Liver (tissue), 9 donors: ENCODE data around the gene NR3C1. TPM values are rescaled to one million over a fixed set of nuclear protein-coding genes. Genes with fewer than 3 reads are reported as not detected.

ENCODE experiments used
- DNase-seq: peaks from one replicate; pipeline ENCODE4 v3.0.0-alpha.2; 2017; ENCODE audit warnings: low spot score
- H3K27ac ChIP-seq, 2 donors: one replicate each; pipeline ENCODE4 v1.7.0; 2013; ENCODE audit warnings: inconsistent platforms in 2 of 2, low read length in 2 of 2, control low read depth in 1 of 2, low read depth in 1 of 2, mild to moderate bottlenecking in 1 of 2
- H3K27me3 ChIP-seq, 4 donors: one replicate each; pipeline versions ENCODE4 v1.6.1 to v1.7.0; 2013; ENCODE audit warnings: low read length in 3 of 4, inconsistent platforms in 1 of 4, mild to moderate bottlenecking in 1 of 4, moderate library complexity in 1 of 4; ENCODE audit not compliant: control insufficient read depth in 4 of 4, insufficient read depth in 4 of 4
- H3K36me3 ChIP-seq, 4 donors: one replicate each; pipeline versions ENCODE4 v1.6.1 to v1.7.0; 2013; ENCODE audit warnings: low read length in 3 of 4, mild to moderate bottlenecking in 3 of 4, low read depth in 1 of 4, moderate library complexity in 1 of 4; ENCODE audit not compliant: control insufficient read depth in 4 of 4, insufficient read depth in 3 of 4
- H3K4me1 ChIP-seq, 4 donors: one replicate each; pipeline versions ENCODE4 v1.6.1 to v1.7.0; 2013; ENCODE audit warnings: low read length in 3 of 4, mild to moderate bottlenecking in 3 of 4, moderate library complexity in 1 of 4; ENCODE audit not compliant: control insufficient read depth in 4 of 4, insufficient read depth in 4 of 4
- H3K4me3 ChIP-seq, 3 donors: one replicate each; pipeline versions ENCODE4 v1.6.1 to v1.7.0; 2013; ENCODE audit warnings: low read length in 3 of 3, control low read depth in 1 of 3, low read depth in 1 of 3, mild to moderate bottlenecking in 1 of 3
- H3K9ac ChIP-seq, 2 donors: one replicate each; pipeline ENCODE4 v1.7.0; 2013; ENCODE audit warnings: low read length in 2 of 2, mild to moderate bottlenecking in 2 of 2, moderate library complexity in 2 of 2, control low read depth in 1 of 2, low read depth in 1 of 2
- H3K9me3 ChIP-seq, 4 donors: one replicate each; pipeline versions ENCODE4 v1.6.1 to v1.7.0; 2013; ENCODE audit warnings: low read length in 3 of 4; ENCODE audit not compliant: control insufficient read depth in 4 of 4
- FOXA1 ChIP-seq: IDR thresholded peaks from 2 replicates; pipeline ENCODE4 v1.6.1; 2016; ENCODE audit warnings: antibody characterized with exemption
- FOXA2 ChIP-seq: IDR thresholded peaks from 2 replicates; pipeline ENCODE4 v1.6.1; 2016; ENCODE audit warnings: antibody characterized with exemption
- HNF4A ChIP-seq, 2 donors: conservative IDR thresholded peaks; 2 replicates each; pipeline ENCODE4 v1.6.1; 2016; ENCODE audit warnings: antibody characterized with exemption in 2 of 2, mild to moderate bottlenecking in 2 of 2
- HNF4G ChIP-seq: IDR thresholded peaks from 2 replicates; pipeline ENCODE4 v1.6.1; 2016; ENCODE audit warnings: antibody characterized with exemption
- JUND ChIP-seq, 2 donors: IDR thresholded peaks; 2 replicates each; pipeline ENCODE4 v1.6.1; 2016; ENCODE audit warnings: antibody characterized with exemption in 2 of 2
- NR2F2 ChIP-seq: IDR thresholded peaks from 2 replicates; pipeline ENCODE4 v1.6.1; 2016; ENCODE audit warnings: antibody characterized with exemption
- RAD21 ChIP-seq, 2 donors: IDR thresholded peaks; 2 replicates each; pipeline ENCODE4 v1.6.1; 2016; ENCODE audit warnings: antibody characterized with exemption in 2 of 2, mild to moderate bottlenecking in 2 of 2
- REST ChIP-seq: IDR thresholded peaks from 2 replicates; pipeline ENCODE4 v1.6.1; 2016; ENCODE audit warnings: antibody characterized with exemption, mild to moderate bottlenecking
- RXRA ChIP-seq, 2 donors: IDR thresholded peaks; 2 replicates each; pipeline ENCODE4 v1.6.1; 2017 to 2018; ENCODE audit warnings: antibody characterized with exemption in 2 of 2, mild to moderate bottlenecking in 1 of 2
- SP1 ChIP-seq: IDR thresholded peaks from 2 replicates; pipeline ENCODE4 v1.6.1; 2018; ENCODE audit warnings: antibody characterized with exemption, mild to moderate bottlenecking
- TAF1 ChIP-seq: conservative IDR thresholded peaks from 2 replicates; pipeline ENCODE4 v1.6.1; 2016; ENCODE audit warnings: antibody characterized with exemption, mild to moderate bottlenecking
- ZBTB33 ChIP-seq: IDR thresholded peaks from 2 replicates; pipeline ENCODE4 v1.6.1; 2016; ENCODE audit warnings: antibody characterized with exemption
- WGBS: extraction: QIAGEN DNeasy Blood & Tissue Kit; methylation state at CpG from one replicate; pipeline ENCODE4 v1.1.7; 2013; 5-methylcytosine and 5-hydroxymethylcytosine counted together
- polyA plus RNA-seq, 2 donors: library from polyadenylated mRNA; stranded (reverse) in 1 of 2; unstranded in 1 of 2; fragments of 200-250 nt in 1 of 2; fragments of >200 nt in 1 of 2; fragmentation: Nextera tagmentation in 1 of 2; extraction: Ambion mirVana in 1 of 2; gene quantifications; one replicate each; pipeline versions ENCODE4 v1.2.1 to v1.2.3, GENCODE V29; 2013 to 2015
- total RNA-seq, 2 donors: library from RNA; depleted of rRNA; stranded (reverse); fragments of >200 nt; gene quantifications; one replicate each; pipeline ENCODE4 v1.2.3, GENCODE V29; 2014
- TF ChIP-seq, protein P1 (sequence below): IDR thresholded peaks from 2 replicates; pipeline ENCODE4 v1.6.1; 2016; ENCODE audit warnings: antibody characterized with exemption
- TF ChIP-seq, protein P2 (sequence below): fragments of 150-350 bp; IDR thresholded peaks from 2 replicates; pipeline ENCODE4 v1.5.1; 2017; ENCODE audit warnings: improper control_type of control experiment, low read depth, low read length; ENCODE audit not compliant: missing input control
- donor health status: healthy.
- donor health status: healthy.
- donor health status: healthy.
- donor health status: healthy.
- donor health status: healthy.

NR3C1 gene
- total and polyA plus RNA-seq, 4 donors: 24.5 to 36.4 (median 29.0) TPM

GRCh38 chr5:143302341-143303045 lies 101.0 kb downstream of the NR3C1 start (continued):
- TF ChIP-seq REST (no peak), TAF1 (no peak), FOXA2 (no peak), NR2F2 (no peak), HNF4A (conservative IDR thresholded peaks at IDR 0.05) (no peak), JUND (IDR thresholded peaks at IDR 0.05) (no peak)
- TF ChIP-seq, protein P1, sequence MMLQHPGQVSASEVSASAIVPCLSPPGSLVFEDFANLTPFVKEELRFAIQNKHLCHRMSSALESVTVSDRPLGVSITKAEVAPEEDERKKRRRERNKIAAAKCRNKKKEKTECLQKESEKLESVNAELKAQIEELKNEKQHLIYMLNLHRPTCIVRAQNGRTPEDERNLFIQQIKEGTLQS: no peak

DNA sequence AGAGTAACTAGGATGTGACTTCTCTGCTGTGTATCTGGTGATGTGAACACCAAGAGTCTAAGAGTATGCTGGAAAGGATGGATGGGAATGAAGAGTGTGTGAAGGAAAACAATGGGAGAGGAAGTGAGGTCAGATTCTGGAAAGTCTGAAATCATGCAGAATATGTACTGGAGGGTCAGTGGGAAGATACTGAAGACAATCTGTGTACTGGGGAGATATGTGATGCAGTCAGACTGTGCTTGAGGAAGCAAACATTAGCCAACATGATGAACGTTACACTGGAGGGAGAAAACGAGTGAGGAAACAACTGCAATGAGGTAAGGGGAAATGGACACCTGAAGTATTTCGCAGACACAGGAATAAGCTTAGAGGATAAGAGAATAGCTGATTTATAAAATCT lies 105.7 kb downstream of the NR3C1 start:
- no peak overlapping the region for H3K9ac ChIP-seq
- H3K36me3 ChIP-seq: peaks cover 4 to 49% (median 35%) of the 10 kb centered on the region in 4 donors
- no peaks in the 10 kb centered on the region for H3K9me3 ChIP-seq
- TF ChIP-seq RXRA (IDR thresholded peaks at IDR 0.05): no peak
- no peak for TF ChIP-seq RAD21 (IDR thresholded peaks at IDR 0.05)
- no peak for TF ChIP-seq JUND (IDR thresholded peaks at IDR 0.05)
- TF ChIP-seq FOXA1: no peak
- TF ChIP-seq HNF4G: no peak
- no peak for TF ChIP-seq REST
- TF ChIP-seq, protein P1: no peak
- no peak for TF ChIP-seq ZBTB33
- no peak for TF ChIP-seq SP1
- TF ChIP-seq, protein P2, sequence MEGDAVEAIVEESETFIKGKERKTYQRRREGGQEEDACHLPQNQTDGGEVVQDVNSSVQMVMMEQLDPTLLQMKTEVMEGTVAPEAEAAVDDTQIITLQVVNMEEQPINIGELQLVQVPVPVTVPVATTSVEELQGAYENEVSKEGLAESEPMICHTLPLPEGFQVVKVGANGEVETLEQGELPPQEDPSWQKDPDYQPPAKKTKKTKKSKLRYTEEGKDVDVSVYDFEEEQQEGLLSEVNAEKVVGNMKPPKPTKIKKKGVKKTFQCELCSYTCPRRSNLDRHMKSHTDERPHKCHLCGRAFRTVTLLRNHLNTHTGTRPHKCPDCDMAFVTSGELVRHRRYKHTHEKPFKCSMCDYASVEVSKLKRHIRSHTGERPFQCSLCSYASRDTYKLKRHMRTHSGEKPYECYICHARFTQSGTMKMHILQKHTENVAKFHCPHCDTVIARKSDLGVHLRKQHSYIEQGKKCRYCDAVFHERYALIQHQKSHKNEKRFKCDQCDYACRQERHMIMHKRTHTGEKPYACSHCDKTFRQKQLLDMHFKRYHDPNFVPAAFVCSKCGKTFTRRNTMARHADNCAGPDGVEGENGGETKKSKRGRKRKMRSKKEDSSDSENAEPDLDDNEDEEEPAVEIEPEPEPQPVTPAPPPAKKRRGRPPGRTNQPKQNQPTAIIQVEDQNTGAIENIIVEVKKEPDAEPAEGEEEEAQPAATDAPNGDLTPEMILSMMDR: no peak
- 84% methylated on average over 3 of the region's 3 CpGs for WGBS
- DNase-seq: no peak
- no peak overlapping the region for H3K4me3 ChIP-seq
- H3K27me3 ChIP-seq: no peaks in the 10 kb centered on the region
- no peaks in the 10 kb centered on the region for H3K4me1 ChIP-seq
- H3K27ac ChIP-seq: no peak overlapping the region
